KOPT-K1 (cell line): ENCODE measurements around the gene REV3L.

Experiments
- H3K27ac ChIP-seq: fragments of 200-600 bp; sonication (generic); 2 replicates; pipeline ENCODE4 v1.5.1; 2016; ENCODE audit warnings: antibody characterized with exemption, mild to moderate bottlenecking, low read depth, low read length; ENCODE audit not compliant: poor library complexity, severe bottlenecking
- H3K36me3 ChIP-seq: fragments of 200-600 bp; sonication (generic); 2 replicates; pipeline ENCODE4 v1.5.1; 2017; ENCODE audit warnings: antibody characterized with exemption, mild to moderate bottlenecking, low read length, moderate library complexity; ENCODE audit not compliant: insufficient read depth
- H3K9me3 ChIP-seq: fragments of 200-600 bp; sonication (generic); 2 replicates; pipeline ENCODE4 v1.5.1; 2017; ENCODE audit warnings: antibody characterized with exemption, low read length, mild to moderate bottlenecking; ENCODE audit not compliant: insufficient read depth, poor library complexity, severe bottlenecking

Gene REV3L

DNA sequence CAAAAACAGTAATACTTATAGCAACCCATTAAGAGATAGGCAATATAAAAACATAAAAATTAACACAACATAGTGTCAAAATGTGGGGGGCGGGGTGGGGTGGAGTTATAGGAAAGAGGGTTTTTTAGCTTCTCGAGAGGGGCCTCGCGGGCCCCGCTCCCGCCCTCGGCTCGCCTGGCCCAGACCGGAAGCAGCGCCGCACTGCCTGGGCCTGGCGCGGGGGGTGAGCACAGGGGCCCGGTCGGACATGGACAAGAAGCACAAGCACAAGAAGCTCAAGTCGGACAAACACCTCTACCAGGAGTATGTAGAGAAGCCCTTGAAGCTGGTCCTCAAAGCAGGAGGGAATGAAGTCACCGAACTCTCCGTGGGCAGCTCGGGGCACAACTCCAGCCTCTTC lies 53.4 kb downstream of the REV3L start:
- H3K36me3 ChIP-seq: no peaks in the 10 kb centered on the region
- H3K9me3 ChIP-seq: peaks cover 13% of the 10 kb centered on the region
- H3K27ac ChIP-seq: no peak overlapping the region

DNA sequence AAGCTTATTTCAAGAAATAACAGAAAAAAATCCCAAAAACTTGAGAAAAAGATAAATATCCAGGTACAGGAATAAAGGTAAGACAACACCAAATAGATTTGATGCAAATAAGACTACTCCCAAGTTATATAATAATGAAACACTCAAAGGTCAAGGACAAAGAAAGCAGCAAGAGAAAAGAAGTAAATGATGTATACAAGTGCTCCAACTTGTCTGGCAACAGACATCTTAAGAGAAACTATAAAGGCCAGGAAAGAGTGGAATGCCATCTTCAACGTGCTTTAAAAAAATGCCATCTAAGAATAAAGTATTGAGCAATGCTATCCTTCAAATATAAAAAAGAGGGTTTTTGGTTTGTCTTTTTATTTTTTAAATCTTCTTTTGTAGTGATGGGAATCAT lies 54.2 kb downstream of the REV3L start:
- no peak overlapping the region for H3K27ac ChIP-seq

DNA sequence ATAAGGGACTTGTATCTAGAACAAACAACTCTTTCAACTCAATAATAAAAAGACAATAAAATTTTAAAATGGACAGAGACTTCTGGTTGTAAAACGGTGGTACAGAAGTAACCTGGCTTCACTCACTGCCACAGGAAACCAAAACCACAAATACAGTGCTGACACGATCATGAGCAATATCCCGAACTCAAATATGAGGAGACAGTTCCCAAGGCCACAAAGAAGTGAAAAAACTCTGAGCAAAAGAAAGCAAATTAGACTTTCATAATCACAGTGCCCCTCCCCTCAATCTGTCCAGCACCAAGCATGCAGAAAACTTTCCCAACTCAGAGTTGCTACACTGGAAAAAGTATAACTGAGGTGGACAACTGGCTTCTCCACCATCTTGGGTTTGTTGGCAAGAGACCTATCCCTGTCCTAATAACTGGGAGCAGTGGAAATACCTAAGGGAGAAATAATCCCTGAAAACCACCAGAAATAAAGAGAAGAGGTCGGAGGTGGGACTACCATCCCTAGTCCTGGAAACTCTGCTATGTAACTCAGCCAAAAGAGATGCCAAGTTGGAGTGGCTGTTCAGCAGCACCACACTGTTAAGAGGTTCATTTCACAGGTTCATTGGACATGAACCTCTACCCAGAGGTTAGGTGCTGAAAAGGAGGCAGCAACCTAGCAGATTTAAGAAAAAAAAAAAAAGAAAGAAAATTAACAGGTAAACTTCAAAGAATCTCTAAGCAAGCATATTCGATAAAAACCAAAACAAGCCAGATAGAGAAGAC lies 55.5 kb downstream of the REV3L start:
- H3K27ac ChIP-seq: peak overlapping the region; percentile 46

More for the DNA sequence above, 54.2 kb downstream of the REV3L start:
- Histone ChIP-seq H3K36me3 (no peaks in the 10 kb centered on the region), H3K9me3 (peaks cover 13% of the 10 kb centered on the region)

DNA sequence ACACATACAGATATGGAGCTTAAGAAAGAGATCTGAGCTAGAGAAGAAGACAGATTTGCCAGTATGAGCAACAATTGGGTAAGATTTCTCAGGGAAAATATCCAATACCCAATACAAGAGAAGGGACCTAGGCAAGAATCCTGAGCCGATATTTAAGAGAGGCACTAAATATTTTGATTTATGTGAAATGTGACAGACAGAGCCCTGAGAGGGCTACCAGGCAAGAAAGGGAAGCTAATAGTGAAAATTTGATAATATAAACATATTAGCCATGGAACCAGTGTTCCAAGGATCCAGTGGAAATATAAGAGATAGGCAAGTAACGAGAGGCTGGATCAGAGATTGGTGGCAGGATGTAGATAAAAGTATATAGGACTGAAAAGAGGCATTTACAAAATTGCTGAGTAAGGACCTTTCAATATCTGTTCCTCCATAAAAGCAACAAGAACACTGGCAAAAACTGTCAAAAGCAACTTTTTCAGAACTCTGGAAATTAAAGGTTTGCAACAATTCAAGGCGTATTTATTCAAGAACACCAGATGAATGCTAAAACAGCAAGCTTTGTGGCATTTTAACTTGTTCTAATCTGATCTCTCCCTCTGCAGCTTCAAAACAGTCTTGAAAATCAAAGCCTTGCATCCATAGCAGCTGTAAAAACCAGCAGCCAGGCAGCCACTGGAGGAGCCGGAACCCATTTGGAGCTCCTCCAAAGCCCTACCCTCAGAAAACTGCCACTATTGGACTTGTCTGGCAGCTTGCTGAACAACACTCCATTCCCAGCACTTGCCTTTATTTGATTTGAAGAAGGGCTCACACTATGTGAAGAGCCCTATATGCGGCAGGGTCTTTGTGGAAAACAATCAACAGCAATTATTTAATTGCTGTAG lies 58.8 kb downstream of the REV3L start:
- Histone ChIP-seq H3K27ac (no peak overlapping the region), H3K36me3 (no peaks in the 10 kb centered on the region), H3K9me3 (peaks cover 13% of the 10 kb centered on the region)

More for the DNA sequence above, 55.5 kb downstream of the REV3L start:
- no peaks in the 10 kb centered on the region for H3K36me3 ChIP-seq
- H3K9me3 ChIP-seq: peaks cover 13% of the 10 kb centered on the region

DNA sequence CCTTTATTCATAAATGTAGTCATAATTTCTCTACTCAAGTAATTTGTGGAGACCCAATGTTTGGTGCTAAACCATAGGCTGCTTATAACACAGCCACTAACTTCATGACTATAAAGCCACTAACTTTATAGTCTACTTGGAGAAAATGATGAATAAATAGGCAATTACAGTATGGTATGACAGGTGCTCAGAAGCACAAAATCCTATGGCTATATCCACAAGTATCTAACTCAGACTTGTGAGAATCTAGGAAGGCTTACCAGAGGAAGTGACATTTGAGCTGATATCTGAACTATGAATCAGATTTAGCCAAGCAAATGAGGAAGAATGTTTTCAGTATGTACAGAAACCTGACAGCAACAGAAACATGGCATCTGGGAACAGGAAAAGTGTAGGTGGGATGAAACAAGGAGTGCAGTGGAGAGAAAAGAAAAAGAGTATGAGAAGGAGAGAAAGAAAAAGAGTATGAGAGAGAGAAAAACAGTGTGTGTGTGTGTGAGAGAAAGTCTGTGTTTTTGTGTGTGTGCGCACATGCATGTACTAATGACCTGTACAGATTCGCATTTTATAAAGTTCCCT lies 59.9 kb downstream of the REV3L start:
- Histone ChIP-seq H3K27ac (no peak overlapping the region), H3K36me3 (no peaks in the 10 kb centered on the region), H3K9me3 (peaks cover 3% of the 10 kb centered on the region)

DNA sequence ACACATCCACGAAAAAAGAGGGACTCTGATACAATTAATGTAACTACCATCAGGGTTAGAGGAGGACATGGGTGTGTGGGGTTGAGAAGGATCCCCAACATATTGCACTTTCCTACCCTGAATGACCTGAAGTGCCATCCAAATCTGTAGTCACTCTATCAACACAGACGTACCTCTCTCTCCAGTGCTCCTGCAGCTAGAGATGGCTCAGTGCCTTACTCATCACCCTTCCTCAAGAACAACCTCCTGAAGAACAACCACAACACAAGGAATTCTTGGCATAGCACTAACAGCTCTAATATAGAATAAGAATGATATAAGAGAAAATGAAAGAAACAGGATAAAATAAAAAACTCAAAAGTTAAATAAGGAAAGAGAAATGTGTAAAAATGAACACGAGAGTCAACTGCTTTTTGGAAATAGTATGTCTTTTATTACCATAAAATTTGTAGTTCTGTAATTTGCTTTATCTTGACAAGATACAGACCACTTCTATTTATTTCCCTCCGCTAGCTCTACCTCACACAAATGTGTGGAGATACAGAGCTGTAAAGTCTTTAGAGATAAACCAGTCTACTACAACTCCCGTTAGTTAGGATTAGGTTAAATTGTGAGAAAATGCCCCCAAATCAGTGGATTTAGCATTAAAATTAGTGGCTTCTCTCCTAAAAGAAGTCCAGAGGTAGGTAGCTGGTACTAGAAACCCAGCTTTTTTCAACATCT lies 63.9 kb downstream of the REV3L start:
- Histone ChIP-seq H3K36me3 (peaks cover 14% of the 10 kb centered on the region; the same call in 1 of the 2 replicates), H3K9me3 (no peaks in the 10 kb centered on the region), H3K27ac (no peak overlapping the region)

DNA sequence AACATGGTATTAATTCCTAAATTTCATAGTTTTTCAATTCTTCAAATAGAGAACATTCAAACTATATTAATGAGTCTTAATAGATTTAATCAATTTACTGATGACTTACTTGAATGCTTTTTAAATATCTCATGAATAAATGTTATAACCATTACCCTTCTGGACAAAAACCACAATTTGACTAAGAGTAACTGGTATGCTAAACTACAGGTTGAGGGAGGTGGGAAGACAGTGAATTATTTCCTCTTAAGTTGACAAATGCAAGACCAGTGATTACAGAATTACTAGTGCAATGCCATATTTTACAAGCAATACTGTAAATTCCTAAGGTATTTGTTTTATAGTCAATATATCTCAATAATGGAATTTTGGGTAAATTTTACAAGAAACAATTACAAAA lies 65.1 kb downstream of the REV3L start:
- no peaks in the 10 kb centered on the region for H3K9me3 ChIP-seq
- no peak overlapping the region for H3K27ac ChIP-seq
- H3K36me3 ChIP-seq: peaks cover 22% of the 10 kb centered on the region

DNA sequence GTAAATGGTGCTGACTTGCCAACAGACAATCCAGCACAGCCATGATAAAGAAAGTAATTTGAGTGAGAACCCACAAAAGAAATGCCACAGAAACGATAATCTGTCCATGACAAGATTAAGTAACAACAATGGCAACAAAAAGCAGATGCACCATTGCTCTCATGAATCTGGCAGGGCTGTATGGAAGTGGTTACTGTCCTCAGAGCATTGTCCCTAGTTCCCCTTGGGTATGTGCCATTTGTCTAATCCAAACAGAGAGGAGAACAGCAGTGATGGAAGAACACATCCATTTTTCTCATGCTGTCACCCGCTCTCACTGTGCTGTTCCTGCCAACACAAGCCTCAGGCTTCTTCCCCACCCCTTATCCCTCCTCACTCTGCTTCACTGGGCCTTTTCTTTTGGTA lies 65.8 kb downstream of the REV3L start:
- H3K36me3 ChIP-seq: peaks cover 27% of the 10 kb centered on the region
- no peak overlapping the region for H3K27ac ChIP-seq

DNA sequence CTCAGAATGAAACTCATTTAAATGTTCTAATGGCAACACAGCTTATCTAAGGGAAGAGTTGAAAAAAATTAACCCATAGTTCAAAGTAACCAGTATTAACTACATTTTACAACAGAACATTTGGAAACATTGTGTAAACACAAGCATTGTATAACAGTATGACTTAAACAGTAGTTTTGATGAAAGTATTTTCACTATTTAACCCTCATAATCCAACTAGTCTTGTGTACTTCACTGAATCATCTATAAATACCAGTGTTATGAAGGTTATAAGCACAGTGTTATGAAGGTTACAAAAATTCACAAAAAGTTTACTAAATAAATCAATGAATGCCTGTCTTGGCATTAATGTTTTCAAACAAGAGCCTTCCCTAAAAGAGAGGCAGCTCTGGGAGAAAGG lies 66.5 kb downstream of the REV3L start:
- peaks cover 31% of the 10 kb centered on the region for H3K36me3 ChIP-seq
- H3K9me3 ChIP-seq: no peaks in the 10 kb centered on the region
- H3K27ac ChIP-seq: no peak overlapping the region

More for the DNA sequence above, 65.8 kb downstream of the REV3L start:
- H3K9me3 ChIP-seq: no peaks in the 10 kb centered on the region

DNA sequence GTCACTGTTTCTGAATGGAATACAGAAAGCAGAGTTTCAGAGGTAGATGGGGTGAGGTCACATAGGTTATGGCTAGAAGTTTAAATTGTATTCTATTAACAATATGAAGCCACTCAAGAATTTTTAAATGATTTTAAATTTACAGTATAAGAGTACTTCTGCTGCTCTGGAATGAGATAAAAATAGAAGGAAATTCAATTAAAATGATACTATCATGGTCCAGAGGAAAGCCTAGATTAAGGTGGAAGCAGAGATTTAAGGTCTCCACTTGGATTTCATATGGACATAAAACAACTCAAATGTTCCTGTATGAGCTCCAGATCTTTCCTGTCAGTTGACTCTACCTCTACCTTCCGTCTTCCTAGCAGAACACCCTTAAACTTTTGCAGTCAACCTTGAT lies 68.6 kb downstream of the REV3L start:
- Histone ChIP-seq H3K27ac (no peak overlapping the region), H3K9me3 (no peaks in the 10 kb centered on the region), H3K36me3 (peaks cover 45% of the 10 kb centered on the region)

DNA sequence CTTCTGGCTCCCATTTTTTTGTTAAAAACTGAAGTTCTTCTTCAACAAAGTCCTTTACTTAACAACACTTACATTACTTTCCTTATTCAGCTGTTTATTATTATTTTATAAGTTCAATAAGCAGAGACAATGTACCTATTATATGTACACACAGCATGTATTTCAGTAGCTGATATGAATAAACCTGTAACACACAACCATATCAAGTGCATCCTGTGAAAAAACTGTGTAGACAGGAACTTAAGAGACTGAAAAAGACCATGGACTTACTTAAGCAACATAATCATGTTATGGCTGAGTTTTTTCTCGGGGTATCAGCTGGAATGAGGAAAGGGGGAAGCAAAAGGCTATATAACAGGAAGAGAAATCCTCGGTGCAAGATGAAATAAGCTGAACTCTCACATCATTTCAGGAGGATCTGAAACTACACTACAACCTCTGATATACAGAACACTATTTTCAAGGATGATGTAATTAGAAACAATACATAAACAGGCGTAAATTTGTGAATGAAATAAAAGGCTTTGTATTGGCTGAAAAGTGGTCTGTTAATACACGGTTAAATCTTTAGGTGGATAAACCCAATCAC lies 70.9 kb downstream of the REV3L start:
- H3K36me3 ChIP-seq: peaks cover 57% of the 10 kb centered on the region
- no peak overlapping the region for H3K27ac ChIP-seq
- no peaks in the 10 kb centered on the region for H3K9me3 ChIP-seq

DNA sequence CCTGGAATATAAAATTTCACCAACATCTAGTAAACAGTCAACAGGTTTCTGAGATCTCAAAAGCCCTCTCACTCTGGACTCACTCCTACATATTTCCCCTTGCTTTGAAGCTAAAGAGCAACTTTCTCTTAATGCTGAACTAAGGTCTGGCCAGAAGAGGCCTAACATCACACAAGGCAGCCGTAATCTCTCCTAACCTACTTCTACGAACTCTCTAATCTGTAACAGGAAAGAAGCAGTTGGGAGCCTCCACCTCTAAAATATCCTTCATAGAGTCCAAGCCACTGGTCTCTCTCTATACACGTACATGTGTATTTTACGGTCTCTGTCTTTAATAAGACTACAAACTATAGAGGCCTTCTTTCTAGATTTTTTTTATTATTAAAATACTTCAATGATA lies 72.0 kb downstream of the REV3L start:
- peaks cover 57% of the 10 kb centered on the region for H3K36me3 ChIP-seq
- no peaks in the 10 kb centered on the region for H3K9me3 ChIP-seq
- H3K27ac ChIP-seq: no peak overlapping the region

DNA sequence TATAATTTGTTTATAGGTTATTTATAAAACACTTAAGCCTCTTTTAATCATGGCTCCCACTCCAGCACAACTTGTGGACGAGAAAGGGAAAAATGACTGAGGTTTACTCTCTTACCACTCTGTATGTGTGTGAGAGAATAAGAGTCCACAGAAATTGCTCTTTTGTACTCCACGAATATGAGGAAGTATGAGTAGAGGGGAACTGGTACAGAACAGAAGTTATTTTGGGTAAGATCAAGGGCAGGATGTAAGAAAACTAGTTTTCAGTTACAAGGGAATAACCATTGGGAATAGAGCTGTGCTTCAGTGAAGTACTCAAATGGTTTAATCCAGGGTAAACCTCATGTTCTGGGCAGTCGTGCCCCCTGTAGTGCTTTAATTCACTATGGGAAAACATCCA lies 72.6 kb downstream of the REV3L start:
- H3K27ac ChIP-seq: no peak overlapping the region
- H3K9me3 ChIP-seq: no peaks in the 10 kb centered on the region
- peaks cover 53% of the 10 kb centered on the region for H3K36me3 ChIP-seq

DNA sequence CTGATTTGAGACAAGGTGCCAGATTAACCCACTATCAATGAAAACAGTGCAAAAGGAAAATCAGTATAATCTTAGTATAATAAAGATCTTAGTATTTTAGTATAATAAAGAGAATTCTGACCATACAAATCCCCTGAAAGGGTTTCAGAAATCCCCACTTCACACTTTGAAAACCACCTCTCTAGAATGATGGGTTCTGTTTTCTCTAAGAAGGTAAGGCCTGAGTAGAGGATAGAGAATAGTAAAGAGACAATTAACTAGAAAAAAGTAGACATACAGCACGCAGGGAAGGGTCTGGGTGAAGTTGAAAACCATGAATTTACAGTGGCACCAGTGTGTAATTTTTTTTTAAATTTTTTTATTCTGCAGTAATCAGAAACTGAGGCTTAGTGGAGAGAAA lies 73.6 kb downstream of the REV3L start:
- H3K9me3 ChIP-seq: peaks cover under 1% of the 10 kb centered on the region
- H3K36me3 ChIP-seq: peaks cover 53% of the 10 kb centered on the region
- no peak overlapping the region for H3K27ac ChIP-seq
